ENCODE results near the gene PTGIS.

The PTGIS gene

GRCh38 chr20:49563015-49563980 is 4.6 kb downstream of the PTGIS start:
- TF ChIP-seq CTCF (IDR thresholded peaks at IDR 0.05; ENCODE audit: low read depth, low read length) = no peak
- DNase-seq (ENCODE audit: extremely low read depth, low read depth) = no peak

GRCh38 chr20:49562311-49563014 is 5.5 kb downstream of the PTGIS start:
- no peak for TF ChIP-seq CTCF (IDR thresholded peaks at IDR 0.05; ENCODE audit: low read depth, low read length)
- DNase-seq (ENCODE audit: extremely low read depth, low read depth) = no peak

GRCh38 chr20:49561806-49562205 is 6.1 kb downstream of the PTGIS start:
- TF ChIP-seq CTCF (IDR thresholded peaks at IDR 0.05; ENCODE audit: low read depth, low read length) = no peak
- DNase-seq (ENCODE audit: extremely low read depth, low read depth) = no peak

- no peak for DNase-seq (ENCODE audit: extremely low read depth, low read depth)
- TF ChIP-seq CTCF (IDR thresholded peaks at IDR 0.05; ENCODE audit: low read depth, low read length) = no peak
Measured at GRCh38 chr20:49561256-49561655, 6.7 kb downstream of the PTGIS start.

- no peak for DNase-seq (ENCODE audit: extremely low read depth, low read depth)
- no peak for TF ChIP-seq CTCF (IDR thresholded peaks at IDR 0.05; ENCODE audit: low read depth, low read length)
Measured at GRCh38 chr20:49560646-49561045, 7.3 kb downstream of the PTGIS start.

GRCh38 chr20:49560186-49560585 is 7.8 kb downstream of the PTGIS start:
- TF ChIP-seq CTCF (IDR thresholded peaks at IDR 0.05; ENCODE audit: low read depth, low read length) = no peak
- no peak for DNase-seq (ENCODE audit: extremely low read depth, low read depth)

All from AG09319 (cell line).